Fibroblast of lung (primary cell): ENCODE results near the gene SLC23A2. TPM values are rescaled to one million over a fixed set of nuclear protein-coding genes. Genes with fewer than 3 reads are reported as not detected.
"Not testable (repeated sequence)": the region's sequence is repeated elsewhere in the genome, so short reads cannot be mapped to it uniquely, and the experiment has no call there.

ENCODE experiments used
- DNase-seq, 2 donors: peaks; one replicate each; pipeline versions ENCODE4 v3.0.0 to v3.0.0-alpha.2; 2010; ENCODE audit warnings: low read depth in 2 of 2
- H2AFZ ChIP-seq: 2 replicates; pipeline ENCODE4 v1.5.1; 2012; ENCODE audit warnings: low read length, control low read depth, inconsistent platforms
- H3K27ac ChIP-seq: 2 replicates; pipeline ENCODE4 v1.5.1; 2011; ENCODE audit warnings: low read length, control low read depth; ENCODE audit not compliant: insufficient read depth
- H3K27me3 ChIP-seq: 2 replicates; pipeline ENCODE4 v1.5.1; 2011; ENCODE audit warnings: mild to moderate bottlenecking, low read length; ENCODE audit not compliant: control insufficient read depth, insufficient read depth
- H3K36me3 ChIP-seq: 2 replicates; pipeline ENCODE4 v1.5.1; 2011; ENCODE audit warnings: low read length; ENCODE audit not compliant: control insufficient read depth, insufficient read depth
- H3K4me1 ChIP-seq: 2 replicates; pipeline ENCODE4 v1.5.1; 2011; ENCODE audit warnings: low read length; ENCODE audit not compliant: control insufficient read depth, insufficient read depth; ENCODE audit errors: extremely low read depth
- H3K4me2 ChIP-seq: 2 replicates; pipeline ENCODE4 v1.5.1; 2011; ENCODE audit warnings: low read length, control low read depth; ENCODE audit not compliant: insufficient read depth; ENCODE audit errors: extremely low read depth
- H3K4me3 ChIP-seq, 4 experiments: fragments of 200-600 bp in 1 of 4; sonication (generic) in 1 of 4; replicated peaks in 1 of 4; 2 replicates each; pipeline ENCODE4 v1.5.1; 2011 to 2016; ENCODE audit warnings: low read length in 4 of 4, low read depth in 3 of 4, mild to moderate bottlenecking in 3 of 4, control low read depth in 2 of 4, inconsistent platforms in 1 of 4, mixed read lengths in 1 of 4; ENCODE audit not compliant: insufficient read depth in 1 of 4; ENCODE audit errors: control extremely low read depth in 1 of 4
- H3K79me2 ChIP-seq: 2 replicates; pipeline ENCODE4 v1.5.1; 2012; ENCODE audit warnings: mild to moderate bottlenecking, low read length, inconsistent platforms; ENCODE audit not compliant: control insufficient read depth, insufficient read depth
- H3K9ac ChIP-seq: 2 replicates; pipeline ENCODE4 v1.5.1; 2011; ENCODE audit warnings: mild to moderate bottlenecking, low read length, control low read depth; ENCODE audit not compliant: insufficient read depth
- H3K9me3 ChIP-seq: 2 replicates; pipeline ENCODE4 v1.5.1; 2012; ENCODE audit warnings: low read depth, low read length; ENCODE audit not compliant: control insufficient read depth, insufficient read depth
- H4K20me1 ChIP-seq: 2 replicates; pipeline ENCODE4 v1.5.1; 2011; ENCODE audit warnings: low read length; ENCODE audit not compliant: control insufficient read depth, insufficient read depth; ENCODE audit errors: extremely low read depth
- EZH2 ChIP-seq: IDR thresholded peaks from 2 replicates; pipeline ENCODE4 v1.5.1; 2012; ENCODE audit warnings: low read length, control low read depth, mild to moderate bottlenecking; ENCODE audit errors: missing control alignments
- polyA plus RNA-seq, 2 donors: library from polyadenylated mRNA; depleted of rRNA in 1 of 2; stranded (reverse) in 1 of 2; unstranded in 1 of 2; fragments of >200 nt; gene quantifications; 2 replicates each; pipeline ENCODE4 v1.2.1, GENCODE V29; 2011 to 2012; ENCODE audit warnings: missing spikeins in 1 of 2
- total RNA-seq: library from RNA; depleted of rRNA; stranded (reverse); fragments of >200 nt; gene quantifications from 2 replicates; pipeline ENCODE4 v1.2.1, GENCODE V29; 2014
- TF ChIP-seq, protein P1 (sequence below), 2 donors: IDR thresholded peaks in 1 of 2; conservative IDR thresholded peaks in 1 of 2; 1 replicate in 1 of 2; 2 replicates in 1 of 2; pipeline ENCODE4 v1.5.1; 2011 to 2012; ENCODE audit warnings: low read length in 2 of 2, control low read depth in 1 of 2, inconsistent platforms in 1 of 2, low read depth in 1 of 2, mild to moderate bottlenecking in 1 of 2

SLC23A2 gene
- total and polyA plus RNA-seq, 2 donors (not counting 1 experiment from before 2014, with no cell fraction given) = 12.1 to 17.5 TPM

DNA sequence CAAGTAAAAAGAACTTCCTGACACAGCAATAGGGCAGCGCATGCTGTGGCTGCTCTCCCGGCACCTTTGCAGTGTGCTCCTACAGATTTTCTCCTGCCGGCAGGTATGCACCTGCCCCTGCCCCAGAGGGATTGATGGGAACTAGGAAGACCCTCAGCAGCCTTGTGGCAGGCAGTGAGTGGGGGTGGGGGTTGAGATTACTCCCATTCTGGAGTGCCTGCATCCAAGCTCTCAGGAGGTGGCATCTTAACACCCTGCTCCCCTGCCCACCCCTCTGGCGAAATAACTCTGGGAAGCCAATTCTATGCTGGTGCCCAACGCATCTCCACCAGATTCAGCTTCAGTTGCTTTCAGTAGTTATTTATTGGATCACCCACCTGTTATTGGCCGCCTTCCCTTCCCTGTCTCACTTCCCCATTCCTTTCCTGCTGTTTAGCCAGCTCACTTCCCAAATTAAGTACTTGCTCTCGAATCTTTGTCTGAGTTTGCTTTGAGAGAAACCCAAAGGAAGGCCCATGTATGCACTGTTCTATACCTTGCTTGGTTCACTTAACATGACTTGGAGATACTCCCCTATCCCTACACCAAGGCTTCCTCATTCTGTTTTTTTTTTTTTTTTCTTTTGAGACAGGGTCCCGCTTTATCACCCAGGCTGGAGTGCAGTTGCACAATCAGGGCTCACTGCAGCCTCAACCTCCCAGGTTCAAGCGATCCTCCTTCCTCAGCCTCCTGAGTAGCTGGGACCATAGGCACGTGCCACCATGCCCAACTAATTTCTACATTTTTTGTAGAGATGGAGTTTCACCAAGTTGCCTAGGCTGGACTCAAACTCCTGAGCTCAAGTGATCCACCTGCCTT, 29.3 kb upstream of the SLC23A2 start:
- TF ChIP-seq, protein P1, sequence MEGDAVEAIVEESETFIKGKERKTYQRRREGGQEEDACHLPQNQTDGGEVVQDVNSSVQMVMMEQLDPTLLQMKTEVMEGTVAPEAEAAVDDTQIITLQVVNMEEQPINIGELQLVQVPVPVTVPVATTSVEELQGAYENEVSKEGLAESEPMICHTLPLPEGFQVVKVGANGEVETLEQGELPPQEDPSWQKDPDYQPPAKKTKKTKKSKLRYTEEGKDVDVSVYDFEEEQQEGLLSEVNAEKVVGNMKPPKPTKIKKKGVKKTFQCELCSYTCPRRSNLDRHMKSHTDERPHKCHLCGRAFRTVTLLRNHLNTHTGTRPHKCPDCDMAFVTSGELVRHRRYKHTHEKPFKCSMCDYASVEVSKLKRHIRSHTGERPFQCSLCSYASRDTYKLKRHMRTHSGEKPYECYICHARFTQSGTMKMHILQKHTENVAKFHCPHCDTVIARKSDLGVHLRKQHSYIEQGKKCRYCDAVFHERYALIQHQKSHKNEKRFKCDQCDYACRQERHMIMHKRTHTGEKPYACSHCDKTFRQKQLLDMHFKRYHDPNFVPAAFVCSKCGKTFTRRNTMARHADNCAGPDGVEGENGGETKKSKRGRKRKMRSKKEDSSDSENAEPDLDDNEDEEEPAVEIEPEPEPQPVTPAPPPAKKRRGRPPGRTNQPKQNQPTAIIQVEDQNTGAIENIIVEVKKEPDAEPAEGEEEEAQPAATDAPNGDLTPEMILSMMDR (conservative IDR thresholded peaks at IDR 0.05 in 1 of 2, IDR thresholded peaks at IDR 0.05 in 1 of 2; ENCODE audit: low read depth in 1 of 2, low read length in 2 of 2) = no peak
- TF ChIP-seq EZH2 = no peak
- Histone ChIP-seq H3K9ac (no peak overlapping the region), H3K9me3 (no peaks in the 10 kb centered on the region), H3K79me2 (no peaks in the 10 kb centered on the region), H3K27ac (no peak overlapping the region), H3K27me3 (no peaks in the 10 kb centered on the region), H3K4me3 (no peak overlapping the region), H3K4me1 (no peaks in the 10 kb centered on the region), H4K20me1 (no peaks in the 10 kb centered on the region), H2AFZ (no peak overlapping the region), H3K36me3 (no peaks in the 10 kb centered on the region), H3K4me2 (no peak overlapping the region)
- DNase-seq = no peak

DNA sequence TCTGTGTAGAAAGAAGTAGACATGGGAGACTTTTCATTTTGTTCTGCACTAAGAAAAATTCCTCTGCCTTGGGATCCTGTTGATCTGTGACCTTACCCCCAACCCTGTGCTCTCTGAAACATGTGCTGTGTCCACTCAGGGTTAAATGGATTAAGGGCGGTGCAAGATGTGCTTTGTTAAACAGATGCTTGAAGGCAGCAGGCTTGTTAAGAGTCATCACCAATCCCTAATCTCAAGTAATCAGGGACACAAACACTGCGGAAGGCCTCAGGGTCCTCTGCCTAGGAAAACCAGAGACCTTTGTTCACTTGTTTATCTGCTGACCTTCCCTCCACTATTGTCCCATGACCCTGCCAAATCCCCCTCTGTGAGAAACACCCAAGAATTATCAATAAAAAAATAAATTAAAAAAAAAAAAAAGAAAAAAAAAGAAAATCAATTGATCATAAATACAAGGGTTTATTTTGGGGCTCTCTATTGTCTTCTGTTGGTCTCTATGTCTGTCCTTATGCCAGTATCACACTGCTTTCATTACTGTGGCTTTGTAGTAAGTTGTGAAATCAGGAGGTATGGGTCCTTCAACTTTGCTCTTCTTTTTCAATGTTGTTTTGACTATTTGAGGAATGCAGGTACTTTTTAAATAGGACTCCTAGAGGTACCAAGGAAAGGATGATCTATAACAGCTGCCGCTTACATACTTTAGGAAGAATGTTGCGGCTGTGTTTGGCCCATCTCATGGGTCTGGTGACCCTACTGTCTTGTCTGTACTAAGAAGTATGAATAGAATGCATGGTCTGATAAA, 27.1 kb upstream of the SLC23A2 start:
- H3K79me2 ChIP-seq, H3K27ac ChIP-seq: not testable (repeated sequence)
- peak; percentile 2 to 27 for DNase-seq

DNA sequence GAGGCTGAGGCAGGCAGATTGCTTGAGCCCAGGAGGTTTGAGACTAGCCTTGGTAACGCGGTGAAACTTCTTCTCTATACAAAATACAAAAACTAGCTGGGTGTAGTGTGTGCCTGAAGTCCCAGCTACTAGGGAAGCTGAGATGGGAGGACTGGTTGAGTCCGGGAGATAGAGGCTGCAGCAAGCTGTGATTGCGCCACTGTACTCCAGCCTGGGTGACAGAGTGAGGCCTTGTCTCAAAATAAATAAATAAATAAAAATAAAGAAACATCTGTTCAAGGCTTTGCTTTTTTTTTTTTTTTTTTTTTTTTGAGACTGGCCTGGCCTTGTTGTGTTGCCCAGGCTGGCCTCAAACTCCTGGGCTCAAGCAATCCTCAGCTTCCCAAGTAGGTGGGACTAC, 23.7 kb upstream of the SLC23A2 start:
- Histone ChIP-seq H3K27ac (no peak overlapping the region), H3K4me3 (no peak overlapping the region), H3K36me3 (no peaks in the 10 kb centered on the region), H3K4me1 (no peaks in the 10 kb centered on the region), H3K27me3 (no peaks in the 10 kb centered on the region), H3K9me3 (no peaks in the 10 kb centered on the region), H3K79me2 (no peaks in the 10 kb centered on the region), H3K4me2 (no peak overlapping the region), H4K20me1 (no peaks in the 10 kb centered on the region), H2AFZ (no peak overlapping the region), H3K9ac (no peak overlapping the region)
- TF ChIP-seq, protein P1 (conservative IDR thresholded peaks at IDR 0.05 in 1 of 2, IDR thresholded peaks at IDR 0.05 in 1 of 2; ENCODE audit: low read depth in 1 of 2, low read length in 2 of 2) = no peak
- no peak for TF ChIP-seq EZH2
- peak in 1 of 2 donors; percentile 38 for DNase-seq

More for the DNA sequence above, 27.1 kb upstream of the SLC23A2 start:
- H4K20me1 ChIP-seq, H2AFZ ChIP-seq, H3K36me3 ChIP-seq, H3K4me1 ChIP-seq, H3K9me3 ChIP-seq, H3K4me3 ChIP-seq, H3K9ac ChIP-seq, H3K4me2 ChIP-seq, H3K27me3 ChIP-seq: not testable (repeated sequence)
